H7 (cell line): ENCODE measurements around the gene DGLUCY. TPM values are rescaled to one million over a fixed set of nuclear protein-coding genes. Genes with fewer than 3 reads are reported as not detected.
"Not testable (repeated sequence)": the region's sequence is repeated elsewhere in the genome, so short reads cannot be mapped to it uniquely, and the experiment has no call there.

Source experiments
- DNase-seq: peaks from one replicate; pipeline ENCODE4 v3.0.0; 2012
- H3K27me3 ChIP-seq: 2 replicates; pipeline ENCODE4 v1.6.0; 2011; ENCODE audit warnings: mild to moderate bottlenecking, low read length; ENCODE audit not compliant: control insufficient read depth, insufficient read depth
- H3K36me3 ChIP-seq: replicated peaks from 2 replicates; pipeline ENCODE4 v1.5.1; 2011; ENCODE audit warnings: low read length; ENCODE audit not compliant: control insufficient read depth, insufficient read depth
- H3K4me3 ChIP-seq: 2 replicates; pipeline ENCODE4 v1.5.1; 2011; ENCODE audit warnings: low read depth, mild to moderate bottlenecking, control low read depth, low read length, moderate library complexity; ENCODE audit not compliant: insufficient read depth
- total RNA-seq: library from RNA; depleted of rRNA; stranded (reverse); fragments of >200 nt; shearing (Covaris generic); gene quantifications from 2 replicates; pipeline ENCODE4 v1.2.3, GENCODE V29; 2014

Gene DGLUCY
- total RNA-seq, 1 experiment from 2014 or later, result 20.3 TPM

DNA sequence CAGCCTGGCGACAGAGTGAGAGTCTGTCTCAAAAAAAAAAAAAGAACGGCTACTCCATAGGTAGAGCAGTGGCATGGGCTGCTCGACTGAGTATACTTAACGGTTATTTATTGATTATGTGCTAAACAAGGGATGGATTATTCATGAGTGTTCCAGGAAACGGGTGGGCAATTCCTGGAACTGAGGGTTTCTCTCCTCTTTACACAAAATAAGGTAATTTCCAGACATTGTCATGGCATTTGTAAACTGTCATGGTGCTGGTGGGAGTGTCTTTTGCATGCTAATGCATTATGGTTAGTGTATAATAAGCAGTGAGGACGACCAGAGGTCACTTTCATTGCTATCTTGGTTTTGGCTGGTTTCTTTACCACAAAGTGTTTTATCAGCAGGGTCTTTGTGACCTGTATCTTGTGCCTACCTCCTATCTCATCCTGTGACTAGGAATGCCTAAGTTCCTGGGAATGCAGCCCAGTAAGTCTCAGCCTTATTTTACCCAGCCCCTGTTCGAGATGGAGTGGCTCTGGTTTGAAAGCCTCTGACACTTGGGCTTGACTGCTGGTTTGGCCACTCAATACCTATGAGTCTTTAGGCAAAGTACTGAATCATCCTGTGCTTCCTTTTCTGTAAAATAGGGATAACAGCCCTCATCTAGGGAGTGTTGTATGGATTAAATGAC lies 3.2 kb downstream of the DGLUCY start:
- DNase-seq, result no peak
- Histone ChIP-seq H3K36me3 (no peaks in the 10 kb centered on the region), H3K27me3 (no peaks in the 10 kb centered on the region), H3K4me3 (no peak overlapping the region)

DNA sequence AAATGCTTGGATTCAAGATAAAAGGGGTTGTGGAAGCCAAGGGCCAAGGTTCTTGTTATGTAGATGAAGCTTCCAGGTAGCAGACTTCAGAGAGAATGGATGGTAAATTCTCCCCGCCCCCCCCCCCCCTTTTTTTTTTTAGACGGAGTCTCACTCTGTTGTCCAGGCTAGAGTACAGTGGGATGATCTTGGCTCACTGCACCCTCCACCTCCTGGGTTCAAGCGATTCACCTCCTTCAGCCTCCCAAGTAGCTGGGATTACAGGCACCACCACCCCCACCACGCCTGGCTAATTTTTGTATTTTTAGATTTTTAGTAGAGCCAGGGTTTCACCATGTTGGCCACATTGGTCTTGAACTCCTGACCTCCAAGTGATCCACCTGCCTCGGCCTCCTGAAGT lies 4.1 kb downstream of the DGLUCY start:
- no peak overlapping the region for H3K4me3 ChIP-seq
- no peak for DNase-seq
- no peaks in the 10 kb centered on the region for H3K36me3 ChIP-seq
- no peaks in the 10 kb centered on the region for H3K27me3 ChIP-seq

DNA sequence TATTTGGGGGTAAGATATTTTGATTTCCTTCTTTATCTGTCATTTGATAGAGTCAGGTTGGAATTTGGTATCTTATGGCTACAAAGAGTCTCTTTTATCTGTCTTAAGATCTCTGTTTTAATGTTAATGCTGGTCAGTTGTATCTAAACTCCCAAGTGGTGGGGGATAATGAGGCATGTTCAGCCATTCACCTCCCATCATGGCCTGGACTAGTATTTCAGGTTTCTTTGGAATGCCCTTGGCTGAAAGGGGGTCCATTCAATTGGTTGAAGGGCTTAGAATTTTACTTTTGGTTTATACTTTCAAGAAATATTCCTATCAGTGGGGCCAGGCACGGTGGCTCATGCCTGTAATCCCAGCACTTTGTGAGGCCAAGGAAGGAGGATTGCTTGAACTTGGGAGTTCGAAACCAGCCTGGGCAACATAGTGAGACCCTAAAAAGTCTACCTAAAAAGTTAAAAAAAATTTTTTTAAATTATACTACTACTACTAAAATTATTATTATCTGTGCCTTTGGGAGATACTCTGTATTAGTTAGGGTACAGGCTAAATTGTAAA lies 4.7 kb downstream of the DGLUCY start:
- H3K36me3 ChIP-seq, result no peaks in the 10 kb centered on the region
- DNase-seq, result no peak
- no peak overlapping the region for H3K4me3 ChIP-seq
- H3K27me3 ChIP-seq, result no peaks in the 10 kb centered on the region

DNA sequence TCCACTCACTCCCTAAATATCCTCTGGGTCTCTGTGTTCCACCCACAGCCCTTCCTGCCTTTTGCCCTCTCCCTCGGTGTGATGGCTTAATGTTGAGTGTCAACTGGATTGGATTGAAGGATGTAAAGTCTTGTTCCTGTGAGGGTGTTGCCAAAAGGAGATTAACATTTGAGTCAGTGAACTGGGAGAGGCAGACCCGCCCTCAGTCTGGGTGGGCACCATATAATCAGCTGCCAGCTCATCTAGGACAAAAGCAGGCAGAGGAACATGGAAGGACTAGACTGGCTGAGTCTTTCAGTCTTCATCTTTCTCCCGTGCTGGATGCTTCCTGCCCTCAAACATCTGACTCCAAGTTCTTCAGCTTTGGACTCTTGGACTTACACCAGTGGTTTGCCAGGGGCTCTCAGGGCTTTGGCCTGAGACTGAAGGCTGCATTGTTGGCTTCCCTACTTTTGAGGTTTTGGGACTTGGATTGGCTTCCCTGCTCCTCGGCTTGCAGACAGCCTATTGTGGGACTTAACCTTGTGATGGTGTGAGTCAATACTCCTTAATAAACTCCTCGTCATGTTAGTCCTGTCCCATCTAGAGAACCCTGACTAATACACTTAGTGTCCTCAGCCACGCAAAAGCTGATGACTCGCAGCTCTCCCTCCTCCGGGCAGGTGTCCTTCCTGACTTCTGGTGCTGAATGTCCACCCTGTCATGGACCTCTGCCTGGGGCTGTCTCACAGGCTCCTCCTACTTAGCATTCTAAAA lies 5.9 kb downstream of the DGLUCY start:
- Histone ChIP-seq H3K27me3 (no peaks in the 10 kb centered on the region), H3K4me3 (no peak overlapping the region), H3K36me3 (no peaks in the 10 kb centered on the region)
- DNase-seq, result no peak

DNA sequence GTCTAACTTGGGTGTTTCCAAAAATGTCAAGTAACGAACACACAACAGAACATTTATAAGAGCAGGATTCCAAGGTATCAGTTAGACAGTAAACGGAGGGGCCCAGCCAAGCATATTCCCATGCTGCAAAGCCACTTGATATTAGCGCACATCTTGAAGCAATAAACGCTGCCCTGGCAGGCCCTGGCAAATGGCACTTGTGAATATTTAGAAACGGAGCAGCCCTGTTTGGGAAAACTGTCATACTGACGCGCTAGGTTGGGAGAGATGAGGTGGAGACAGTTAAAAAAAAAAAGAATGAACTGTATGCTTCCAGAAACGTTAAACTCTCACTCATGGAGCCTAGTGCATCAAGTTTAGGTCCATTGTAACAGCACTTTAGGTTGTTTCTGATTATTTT lies 9.3 kb downstream of the DGLUCY start:
- no peaks in the 10 kb centered on the region for H3K27me3 ChIP-seq
- H3K36me3 ChIP-seq, result no peaks in the 10 kb centered on the region; the same call in 1 of the 2 replicates
- DNase-seq, result no peak
- no peak overlapping the region for H3K4me3 ChIP-seq

DNA sequence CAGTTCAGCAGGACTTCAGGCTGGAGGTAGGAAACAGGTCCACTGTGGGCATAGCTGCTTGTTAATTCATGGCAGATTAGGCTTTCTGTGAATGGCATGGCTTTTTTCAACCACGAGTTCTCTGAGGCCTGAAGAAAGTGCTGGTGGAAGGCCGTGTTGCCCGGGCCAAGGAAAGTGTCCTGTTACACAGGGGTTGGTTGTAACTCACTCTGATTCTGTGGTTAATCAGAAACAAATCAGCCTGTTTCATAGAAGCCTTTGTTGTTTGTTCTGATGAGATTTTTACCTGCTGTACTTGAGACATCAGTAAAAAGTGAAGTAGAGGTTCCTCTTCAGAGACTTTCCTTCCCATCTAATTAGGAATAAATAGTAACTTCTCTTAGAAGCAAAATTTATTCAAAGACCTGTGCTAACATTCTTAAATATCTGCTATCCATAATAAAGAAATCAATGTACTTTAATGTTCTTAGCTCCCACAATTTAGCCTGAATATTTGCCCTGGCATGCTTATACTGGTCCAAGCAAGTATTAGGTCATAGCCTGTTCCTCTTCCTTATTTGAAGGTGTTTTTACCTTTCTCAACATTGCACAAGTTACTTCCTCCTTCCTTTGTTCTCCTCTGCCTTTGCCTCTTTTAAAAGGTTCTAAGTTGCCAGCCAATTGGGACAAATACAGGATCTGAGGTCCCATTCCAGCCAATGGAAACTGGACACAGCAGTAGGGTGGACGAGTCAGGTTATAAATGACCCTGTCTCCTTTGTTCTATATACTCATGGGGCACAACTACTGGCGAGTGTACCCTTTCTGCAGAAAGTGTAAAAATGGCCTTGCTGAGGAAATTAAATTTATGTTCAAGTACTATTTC lies 10.8 kb downstream of the DGLUCY start:
- not testable (repeated sequence) for H3K4me3 ChIP-seq, H3K36me3 ChIP-seq, DNase-seq, H3K27me3 ChIP-seq

DNA sequence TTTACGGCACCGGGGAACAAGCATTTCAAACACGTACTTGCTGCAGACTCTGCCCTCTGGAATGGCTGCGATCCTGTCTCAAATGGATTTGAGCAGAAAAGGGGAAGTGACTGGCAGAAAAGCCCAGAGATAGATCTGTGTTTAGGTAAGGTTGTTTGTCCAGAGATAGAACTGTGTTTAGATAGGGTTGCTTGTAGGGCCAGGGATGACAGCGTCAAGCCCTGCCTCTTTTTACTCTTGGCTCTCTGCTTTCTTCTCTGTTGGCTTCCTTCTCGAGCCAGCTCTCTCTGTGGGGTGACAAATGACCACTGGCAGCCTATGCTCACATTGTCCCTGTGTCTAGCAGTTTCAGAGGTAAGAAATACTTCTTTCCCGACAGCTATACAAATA lies 11.4 kb downstream of the DGLUCY start:
- Histone ChIP-seq H3K27me3 (no peaks in the 10 kb centered on the region), H3K4me3 (no peak overlapping the region), H3K36me3 (no peaks in the 10 kb centered on the region; the same call in 1 of the 2 replicates)
- no peak for DNase-seq

DNA sequence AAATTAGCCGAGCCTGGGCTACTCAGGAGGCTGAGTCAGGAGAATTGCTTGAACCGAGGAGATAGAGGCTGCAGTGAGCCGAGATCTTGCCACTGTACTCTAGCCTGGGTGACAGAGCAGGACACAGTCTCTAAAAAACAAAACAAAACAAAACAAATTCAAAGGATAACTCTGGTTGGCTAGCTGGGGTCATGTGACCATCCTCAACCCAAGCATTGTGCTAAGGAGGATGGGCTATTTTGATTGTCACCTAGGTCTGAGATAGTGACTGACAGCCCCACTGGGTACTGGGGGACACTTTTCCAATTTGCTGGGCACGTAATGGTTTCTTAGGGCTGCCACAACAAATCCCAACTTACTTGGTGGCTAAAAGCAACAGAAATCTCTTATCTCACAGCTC lies 11.9 kb downstream of the DGLUCY start:
- DNase-seq, result no peak
- H3K4me3 ChIP-seq, result no peak overlapping the region
- no peaks in the 10 kb centered on the region; the same call in 1 of the 2 replicates for H3K36me3 ChIP-seq
- H3K27me3 ChIP-seq, result no peaks in the 10 kb centered on the region

DNA sequence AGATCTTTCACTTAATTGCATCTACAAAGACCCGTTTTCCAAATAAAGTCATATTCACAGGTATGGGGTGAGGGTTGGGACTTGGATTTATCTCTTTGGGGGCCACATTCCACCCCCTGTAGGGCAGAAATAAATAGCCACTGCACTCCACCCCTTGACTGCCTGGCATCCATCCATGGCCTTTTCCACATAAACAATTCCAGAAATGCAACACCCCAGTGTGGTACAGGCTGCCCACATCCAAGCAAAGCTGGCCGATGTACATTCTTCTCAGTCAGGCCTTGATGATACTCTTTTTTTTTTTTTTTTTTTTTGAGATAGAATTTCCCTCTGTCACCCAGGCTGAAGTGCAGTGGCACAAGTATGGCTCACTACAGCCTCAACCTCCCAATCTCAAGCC lies 12.9 kb downstream of the DGLUCY start:
- Histone ChIP-seq H3K4me3 (no peak overlapping the region), H3K36me3 (no peaks in the 10 kb centered on the region; the same call in 1 of the 2 replicates), H3K27me3 (no peaks in the 10 kb centered on the region)
- no peak for DNase-seq

DNA sequence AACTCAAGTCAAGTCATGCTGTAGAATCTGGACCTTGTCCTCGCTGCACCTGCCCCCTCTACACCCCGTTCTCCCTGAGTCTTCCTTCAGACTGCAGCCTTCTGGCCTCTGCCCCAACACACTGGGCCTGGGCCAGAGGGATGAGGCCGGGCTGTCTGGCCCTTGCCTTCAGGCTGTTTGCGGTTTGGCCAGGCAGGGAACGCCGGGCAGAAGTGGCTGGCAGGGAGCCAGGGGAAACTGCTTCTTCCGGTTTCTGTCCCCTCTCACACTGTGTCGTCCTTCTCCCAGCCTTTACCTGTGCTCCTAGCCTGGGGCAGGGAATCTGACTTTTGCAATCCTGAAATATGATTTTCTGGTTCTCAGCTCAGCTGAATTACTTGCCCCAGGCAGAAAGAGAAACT lies 13.5 kb downstream of the DGLUCY start:
- no peak for DNase-seq
- no peaks in the 10 kb centered on the region for H3K27me3 ChIP-seq
- H3K36me3 ChIP-seq, result no peaks in the 10 kb centered on the region; the same call in 1 of the 2 replicates
- H3K4me3 ChIP-seq, result no peak overlapping the region

DNA sequence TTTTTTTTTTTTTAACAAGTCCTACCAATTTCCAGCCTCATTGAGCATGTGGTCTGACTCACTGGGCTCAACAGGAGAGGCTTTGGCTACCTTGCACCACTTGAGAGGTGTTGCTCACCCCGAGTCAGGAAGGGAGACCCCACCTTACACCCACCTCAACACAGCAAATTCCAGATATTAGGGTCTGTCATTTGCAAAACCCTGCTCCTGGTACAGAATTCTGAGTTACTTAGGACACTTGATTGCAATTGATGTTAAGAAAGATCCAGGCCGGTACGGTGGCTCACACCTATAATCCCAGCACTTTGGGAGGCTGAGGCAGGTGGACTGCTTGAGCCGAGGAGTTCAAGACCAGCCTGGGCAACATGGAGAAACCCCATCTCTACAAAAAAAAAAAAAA lies 14.1 kb downstream of the DGLUCY start:
- no peaks in the 10 kb centered on the region for H3K27me3 ChIP-seq
- H3K4me3 ChIP-seq, result no peak overlapping the region

DNA sequence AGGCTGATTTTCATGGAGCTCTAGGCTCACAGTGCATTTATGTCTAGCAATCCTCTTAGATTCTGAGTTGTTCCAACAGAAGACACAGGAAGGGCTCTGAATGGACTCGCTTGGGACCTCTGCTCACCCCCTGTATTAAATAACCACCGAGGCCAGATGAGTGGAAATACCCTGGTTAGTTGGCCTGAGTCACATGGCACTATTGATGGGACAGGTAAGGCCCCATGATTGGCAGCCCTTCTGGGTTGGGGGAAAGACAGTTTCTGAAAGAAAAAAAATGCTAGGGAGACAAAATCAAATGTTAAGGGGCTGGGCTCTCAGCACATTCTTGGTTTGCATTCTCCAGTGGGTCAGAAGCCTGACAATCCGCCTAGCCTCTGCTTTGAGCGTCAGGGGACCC lies 14.8 kb downstream of the DGLUCY start:
- no peak for DNase-seq
- Histone ChIP-seq H3K36me3 (no peaks in the 10 kb centered on the region; the same call in 1 of the 2 replicates), H3K4me3 (no peak overlapping the region), H3K27me3 (no peaks in the 10 kb centered on the region)

More for the DNA sequence above, 14.1 kb downstream of the DGLUCY start:
- H3K36me3 ChIP-seq, result no peaks in the 10 kb centered on the region; the same call in 1 of the 2 replicates
- no peak for DNase-seq

DNA sequence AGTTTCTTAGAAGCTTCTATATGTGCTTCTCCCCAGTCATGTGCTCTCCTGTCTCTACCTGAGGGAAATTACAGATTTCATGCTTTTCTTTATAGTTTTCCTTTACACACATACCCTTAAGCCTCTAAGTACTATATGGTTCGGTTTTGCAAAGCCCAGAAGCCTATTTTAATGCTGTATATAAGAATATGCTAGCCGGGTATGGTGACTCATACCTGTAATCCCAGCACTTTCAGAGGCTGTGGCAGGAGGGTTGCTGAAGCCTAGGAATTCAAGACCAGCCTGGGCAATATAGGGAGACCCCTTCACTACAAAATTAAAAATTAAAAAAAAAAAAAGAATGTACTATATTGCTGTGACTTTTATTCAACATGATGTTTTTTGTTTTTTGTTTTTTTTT lies 15.4 kb downstream of the DGLUCY start:
- no peak for DNase-seq
- no peaks in the 10 kb centered on the region; the same call in 1 of the 2 replicates for H3K36me3 ChIP-seq
- H3K4me3 ChIP-seq, result no peak overlapping the region
- no peaks in the 10 kb centered on the region for H3K27me3 ChIP-seq

DNA sequence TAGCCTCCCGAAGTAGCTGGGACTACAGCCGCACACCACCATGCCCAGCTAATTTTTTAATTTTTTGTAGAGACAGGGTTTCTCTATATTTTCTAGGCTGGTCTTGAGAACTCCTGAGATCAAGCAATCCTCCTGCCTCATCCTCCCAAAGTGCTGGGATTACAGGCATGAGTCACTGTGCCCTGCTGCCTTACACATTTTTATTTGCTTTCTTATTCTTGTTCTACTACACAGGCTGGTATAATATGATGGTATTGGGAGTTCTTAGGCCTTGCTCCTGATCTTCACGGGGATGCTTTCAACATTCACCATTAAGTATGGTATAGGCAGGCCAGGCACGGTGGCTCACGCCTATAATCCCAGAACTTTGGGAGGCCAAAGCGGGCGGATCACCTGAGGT lies 21.2 kb downstream of the DGLUCY start:
- H3K4me3 ChIP-seq, result no peak overlapping the region
- DNase-seq, result no peak
- H3K27me3 ChIP-seq, result no peaks in the 10 kb centered on the region
- H3K36me3 ChIP-seq, result no peaks in the 10 kb centered on the region
